Fibroblast of villous mesenchyme (primary cell): ENCODE measurements around the gene POU3F2. TPM values are rescaled to one million over a fixed set of nuclear protein-coding genes. Genes with fewer than 3 reads are reported as not detected.

Experiments
- DNase-seq: peaks from one replicate; pipeline ENCODE4 v3.0.0-alpha.2; 2010; ENCODE audit warnings: low read depth
- H3K4me3 ChIP-seq: 2 replicates; pipeline ENCODE4 v1.5.1; 2011; ENCODE audit warnings: low read depth, mild to moderate bottlenecking, low read length
- CTCF ChIP-seq: IDR thresholded peaks from 2 replicates; pipeline ENCODE4 v1.5.1; 2012; ENCODE audit warnings: low read depth, mild to moderate bottlenecking, low read length; ENCODE audit not compliant: insufficient read depth
- total RNA-seq: library from RNA; depleted of rRNA; stranded (reverse); fragments of >200 nt; gene quantifications from 2 replicates; pipeline ENCODE4 v1.2.3, GENCODE V29; 2012

The POU3F2 gene
- total RNA-seq, 1 donor = not detected

DNA sequence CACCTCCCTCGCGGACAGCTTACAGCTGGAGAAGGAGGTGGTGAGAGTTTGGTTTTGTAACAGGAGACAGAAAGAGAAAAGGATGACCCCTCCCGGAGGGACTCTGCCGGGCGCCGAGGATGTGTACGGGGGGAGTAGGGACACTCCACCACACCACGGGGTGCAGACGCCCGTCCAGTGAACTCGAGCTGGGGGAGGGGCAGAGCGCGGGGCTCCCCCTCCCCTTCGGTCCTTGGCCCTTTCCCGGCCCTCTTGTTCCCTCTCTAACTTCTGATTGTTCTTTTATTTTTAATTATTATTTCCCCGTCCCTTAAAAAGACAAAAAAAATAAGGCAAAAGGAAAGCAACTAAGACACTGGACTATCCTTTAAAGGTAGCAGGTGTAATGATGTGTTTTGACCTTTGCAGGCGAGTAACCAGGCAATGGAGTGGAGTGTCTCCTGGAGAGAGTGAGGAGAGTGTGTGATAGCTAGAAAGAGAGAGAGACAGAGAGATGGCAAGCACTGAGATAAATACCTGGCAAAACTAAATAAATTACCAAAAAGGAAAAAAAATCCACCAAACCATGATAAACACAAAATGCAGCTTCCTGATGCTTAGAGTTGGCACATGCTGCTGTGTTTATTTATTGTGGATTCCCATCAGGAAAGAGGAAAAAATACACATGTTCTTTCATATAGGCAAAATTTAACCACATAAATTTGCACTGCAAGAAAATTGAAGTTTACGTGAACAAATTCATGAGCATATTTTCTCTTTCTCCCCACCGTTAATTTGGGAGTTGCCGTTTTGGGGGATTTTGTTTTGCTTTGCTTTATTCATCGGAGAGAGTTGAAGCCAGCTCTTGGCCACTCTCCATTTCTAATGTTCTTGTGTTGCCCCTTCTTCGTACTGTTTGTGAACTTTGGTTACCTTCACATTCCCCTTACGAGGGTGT is 1.9 kb downstream of the POU3F2 start:
- DNase-seq = no peak
- TF ChIP-seq CTCF = no peak
- no peak overlapping the region for H3K4me3 ChIP-seq

- no peak overlapping the region for H3K4me3 ChIP-seq
- DNase-seq = no peak
- no peak for TF ChIP-seq CTCF
These were observed 2.9 kb downstream of the POU3F2 start for GRCh38 chr6:98836962-98837944.

DNA sequence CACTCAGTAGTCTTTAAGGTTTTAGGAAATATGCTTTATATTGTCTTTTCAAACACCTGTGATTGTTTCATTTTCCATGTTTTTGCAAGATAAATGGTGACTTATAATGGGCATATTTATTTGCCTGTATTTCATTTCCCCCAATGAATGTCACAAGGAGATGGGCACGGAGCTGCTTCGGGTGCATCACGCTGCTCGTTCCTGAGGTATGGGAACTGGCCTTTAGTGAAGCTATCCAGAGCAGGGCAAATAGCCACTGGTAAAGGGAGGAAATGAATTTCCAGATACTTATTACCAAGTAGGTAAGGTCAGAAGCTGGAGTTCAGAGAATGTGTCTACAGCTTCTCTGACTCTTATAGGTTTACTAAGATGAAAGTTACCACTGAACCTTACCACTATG is 3.7 kb downstream of the POU3F2 start:
- TF ChIP-seq CTCF = no peak
- DNase-seq = no peak
- H3K4me3 ChIP-seq = no peak overlapping the region

DNA sequence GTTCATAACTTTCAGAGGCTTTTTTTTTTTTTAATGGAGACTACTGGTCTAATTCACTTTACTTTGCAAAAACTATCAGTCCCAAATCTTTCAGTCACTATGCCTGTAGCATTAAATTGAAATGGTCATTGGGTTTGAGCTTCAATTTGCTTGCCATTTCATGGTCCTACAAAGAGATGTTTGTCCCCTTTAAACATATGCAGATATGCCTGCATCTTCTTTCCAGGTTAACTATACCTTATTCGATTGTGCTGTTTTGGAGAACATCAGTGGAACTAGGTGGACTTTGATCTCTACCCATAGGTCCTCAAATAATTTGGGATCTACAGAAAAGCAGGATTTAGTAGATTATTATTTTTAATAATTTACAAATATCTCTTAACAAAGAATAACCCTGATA is 4.6 kb downstream of the POU3F2 start:
- DNase-seq = no peak
- no peak overlapping the region for H3K4me3 ChIP-seq
- no peak for TF ChIP-seq CTCF

DNA sequence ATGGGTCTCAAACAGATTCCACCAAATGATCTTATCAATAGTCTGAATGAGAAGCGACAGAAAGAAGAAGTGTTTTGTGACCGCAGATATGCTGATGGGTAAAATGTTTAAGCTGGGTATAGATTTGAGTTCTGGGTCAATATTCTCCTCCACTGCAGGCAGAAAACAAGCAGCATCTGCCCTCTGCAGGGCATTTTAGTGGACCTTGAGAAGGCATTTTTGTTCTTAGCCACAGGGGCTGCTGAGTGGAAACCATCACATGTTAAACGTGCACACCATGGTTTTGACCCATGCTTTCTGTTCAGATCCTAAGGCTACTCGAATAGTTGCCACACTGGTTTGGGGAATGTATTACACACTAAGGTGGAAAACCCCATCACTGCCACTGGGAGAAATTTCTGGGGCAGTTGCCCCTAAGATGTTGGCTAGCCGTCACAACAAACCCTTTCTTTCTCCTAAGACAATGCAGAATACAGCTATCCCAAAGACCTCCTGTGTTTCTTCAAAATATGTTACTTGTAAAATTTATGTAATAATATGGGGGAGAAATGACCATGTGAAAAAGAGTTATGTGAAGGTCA is 5.5 kb downstream of the POU3F2 start:
- peak; percentile 34 for TF ChIP-seq CTCF
- DNase-seq = peak; percentile 10
- H3K4me3 ChIP-seq = no peak overlapping the region

- DNase-seq = no peak
- no peak overlapping the region for H3K4me3 ChIP-seq
- no peak for TF ChIP-seq CTCF
These were observed 6.0 kb downstream of the POU3F2 start for GRCh38 chr6:98840385-98840784.
